ENCODE results near the gene WDR36.

The WDR36 gene

DNA sequence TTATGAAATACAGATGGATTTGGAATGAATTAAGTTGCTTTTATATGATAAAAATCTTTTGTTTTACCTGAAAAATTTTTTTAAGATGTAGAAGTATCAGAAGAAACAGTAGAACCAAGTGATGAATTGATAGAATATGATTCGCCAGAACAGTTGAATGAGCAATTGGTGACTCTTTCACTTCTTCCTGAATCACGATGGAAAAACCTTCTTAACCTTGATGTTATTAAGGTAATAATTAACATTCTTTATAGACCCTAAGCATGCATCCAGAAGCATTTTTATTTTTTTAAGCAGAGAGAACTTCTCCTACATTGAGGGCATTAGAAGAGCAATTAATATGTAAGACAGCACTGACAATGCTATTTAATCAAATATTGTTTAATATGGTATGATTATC lies 28.8 kb downstream of the WDR36 start:
- Histone ChIP-seq H3K36me3 (ENCODE audit: control insufficient read depth in 2 of 2, insufficient read depth in 2 of 2, low read length in 2 of 2) (peaks cover 40 to 42% of the 10 kb centered on the region in 2 donors), H3K27ac (ENCODE audit: low read depth in 2 of 2, low read length in 2 of 2) (no peak overlapping the region), H3K4me3 (ENCODE audit: low read length in 2 of 2) (no peak overlapping the region), H3K27me3 (ENCODE audit: control insufficient read depth in 2 of 2, insufficient read depth in 2 of 2, low read length in 2 of 2) (no peaks in the 10 kb centered on the region), H3K9me3 (ENCODE audit: control insufficient read depth in 2 of 2, low read length in 2 of 2) (no peaks in the 10 kb centered on the region), H3K4me1 (ENCODE audit: control insufficient read depth in 2 of 2, insufficient read depth in 2 of 2, low read length in 2 of 2) (no peaks in the 10 kb centered on the region), H3K9ac (ENCODE audit: low read depth in 1 of 2, low read length in 2 of 2) (no peak overlapping the region)

GRCh38 chr5:111121926-111122325 lies 29.8 kb downstream of the WDR36 start:
- peaks cover 40 to 48% of the 10 kb centered on the region in 2 donors for H3K36me3 ChIP-seq (ENCODE audit: control insufficient read depth in 2 of 2, insufficient read depth in 2 of 2, low read length in 2 of 2)

GRCh38 chr5:111122398-111122797 lies 30.2 kb downstream of the WDR36 start:
- Histone ChIP-seq H3K27ac (ENCODE audit: low read depth in 2 of 2, low read length in 2 of 2) (no peak overlapping the region), H3K36me3 (ENCODE audit: control insufficient read depth in 2 of 2, insufficient read depth in 2 of 2, low read length in 2 of 2) (peaks cover 40 to 51% of the 10 kb centered on the region in 2 donors), H3K4me1 (ENCODE audit: control insufficient read depth in 2 of 2, insufficient read depth in 2 of 2, low read length in 2 of 2) (no peaks in the 10 kb centered on the region), H3K9ac (ENCODE audit: low read depth in 1 of 2, low read length in 2 of 2) (no peak overlapping the region), H3K27me3 (ENCODE audit: control insufficient read depth in 2 of 2, insufficient read depth in 2 of 2, low read length in 2 of 2) (no peaks in the 10 kb centered on the region), H3K9me3 (ENCODE audit: control insufficient read depth in 2 of 2, low read length in 2 of 2) (no peaks in the 10 kb centered on the region), H3K4me3 (ENCODE audit: low read length in 2 of 2) (no peak overlapping the region)

More at GRCh38 chr5:111121926-111122325, 29.8 kb downstream of the WDR36 start:
- Histone ChIP-seq H3K27ac (ENCODE audit: low read depth in 2 of 2, low read length in 2 of 2) (no peak overlapping the region), H3K4me1 (ENCODE audit: control insufficient read depth in 2 of 2, insufficient read depth in 2 of 2, low read length in 2 of 2) (no peaks in the 10 kb centered on the region), H3K4me3 (ENCODE audit: low read length in 2 of 2) (no peak overlapping the region), H3K9me3 (ENCODE audit: control insufficient read depth in 2 of 2, low read length in 2 of 2) (no peaks in the 10 kb centered on the region), H3K9ac (ENCODE audit: low read depth in 1 of 2, low read length in 2 of 2) (no peak overlapping the region), H3K27me3 (ENCODE audit: control insufficient read depth in 2 of 2, insufficient read depth in 2 of 2, low read length in 2 of 2) (no peaks in the 10 kb centered on the region)

DNA sequence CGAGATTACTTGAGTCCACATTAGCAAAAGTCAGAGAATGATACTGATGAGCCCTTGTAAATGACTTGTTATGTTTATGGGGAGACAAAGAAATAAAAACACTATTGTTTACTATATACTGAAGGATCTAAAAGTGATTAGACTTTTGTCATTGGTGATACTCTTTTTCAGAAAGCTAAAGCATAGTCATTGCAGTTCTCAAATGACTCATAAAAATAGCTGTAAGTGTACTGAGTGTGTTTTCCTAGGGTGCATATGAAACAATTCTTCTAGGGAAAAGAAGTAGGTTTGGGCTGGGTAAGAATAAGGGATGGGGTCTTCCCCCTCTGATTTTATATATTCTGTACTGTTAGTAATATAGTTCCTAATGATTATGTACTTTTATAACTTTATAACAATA lies 32.6 kb downstream of the WDR36 start:
- H3K9me3 ChIP-seq (ENCODE audit: control insufficient read depth in 2 of 2, low read length in 2 of 2) = no peaks in the 10 kb centered on the region
- H3K9ac ChIP-seq (ENCODE audit: low read depth in 1 of 2, low read length in 2 of 2) = no peak overlapping the region
- no peaks in the 10 kb centered on the region for H3K27me3 ChIP-seq (ENCODE audit: control insufficient read depth in 2 of 2, insufficient read depth in 2 of 2, low read length in 2 of 2)
- no peak overlapping the region for H3K4me3 ChIP-seq (ENCODE audit: low read length in 2 of 2)
- peaks cover 33 to 43% of the 10 kb centered on the region in 2 donors for H3K36me3 ChIP-seq (ENCODE audit: control insufficient read depth in 2 of 2, insufficient read depth in 2 of 2, low read length in 2 of 2)
- no peak overlapping the region for H3K27ac ChIP-seq (ENCODE audit: low read depth in 2 of 2, low read length in 2 of 2)
- H3K4me1 ChIP-seq (ENCODE audit: control insufficient read depth in 2 of 2, insufficient read depth in 2 of 2, low read length in 2 of 2) = no peaks in the 10 kb centered on the region

DNA sequence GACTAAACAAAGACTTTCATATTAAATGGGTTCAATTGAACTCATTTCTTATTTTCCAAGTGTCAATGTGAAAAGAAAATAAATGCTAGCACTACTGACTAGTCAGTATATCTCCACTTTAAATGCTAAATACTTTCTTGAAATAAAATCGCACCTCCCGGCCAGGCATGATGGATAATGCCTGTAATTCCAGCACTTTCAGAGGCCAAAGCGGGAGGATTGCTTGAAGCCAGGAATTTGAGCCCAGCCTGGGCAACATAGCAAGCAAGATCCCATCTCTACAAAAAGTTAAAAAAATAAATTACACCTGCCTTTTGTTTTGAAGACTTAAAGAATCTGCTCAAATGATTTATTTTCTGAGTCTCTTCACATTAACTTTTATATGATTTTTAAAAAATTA lies 34.7 kb downstream of the WDR36 start:
- Histone ChIP-seq H3K27me3 (ENCODE audit: control insufficient read depth in 2 of 2, insufficient read depth in 2 of 2, low read length in 2 of 2) (no peaks in the 10 kb centered on the region), H3K27ac (ENCODE audit: low read depth in 2 of 2, low read length in 2 of 2) (no peak overlapping the region), H3K9ac (ENCODE audit: low read depth in 1 of 2, low read length in 2 of 2) (no peak overlapping the region), H3K36me3 (ENCODE audit: control insufficient read depth in 2 of 2, insufficient read depth in 2 of 2, low read length in 2 of 2) (peaks cover 18 to 30% of the 10 kb centered on the region in 2 donors), H3K4me3 (ENCODE audit: low read length in 2 of 2) (no peak overlapping the region), H3K4me1 (ENCODE audit: control insufficient read depth in 2 of 2, insufficient read depth in 2 of 2, low read length in 2 of 2) (no peaks in the 10 kb centered on the region), H3K9me3 (ENCODE audit: control insufficient read depth in 2 of 2, low read length in 2 of 2) (no peaks in the 10 kb centered on the region)

DNA sequence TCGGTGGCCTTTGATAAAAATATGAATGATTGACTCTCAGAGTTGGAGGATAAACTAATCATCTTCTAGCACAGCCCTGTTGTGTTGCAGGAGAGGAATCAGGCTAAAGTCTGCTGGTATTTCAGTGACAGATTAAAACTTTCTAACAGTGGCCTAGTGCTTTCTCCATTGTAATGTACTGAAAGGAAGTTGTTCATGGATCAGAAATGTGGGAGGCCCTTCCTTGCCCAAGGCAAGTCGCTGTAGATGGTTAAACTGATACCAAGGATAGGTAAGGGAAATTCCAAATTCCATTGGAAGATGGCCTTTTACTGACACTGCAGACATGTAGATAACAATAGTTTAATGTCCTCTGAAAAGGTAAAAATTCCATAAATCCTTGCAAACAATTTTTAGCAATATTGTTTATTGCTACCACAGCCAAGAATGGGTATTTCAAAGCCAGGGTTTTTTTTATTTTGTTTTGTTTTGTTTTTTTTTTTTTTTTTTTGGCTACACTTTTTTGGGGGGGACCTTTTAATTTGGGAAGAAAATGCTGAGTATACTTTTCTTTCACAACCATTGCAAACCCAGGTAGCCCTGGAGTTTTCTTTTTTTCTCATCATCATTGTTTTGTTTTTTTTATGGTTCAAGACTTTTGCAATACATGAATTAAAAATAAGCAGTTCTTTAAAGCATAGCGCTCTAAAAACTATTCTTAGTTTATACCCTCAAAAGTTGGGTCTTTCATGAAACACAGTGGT lies 35.5 kb downstream of the WDR36 start:
- Histone ChIP-seq H3K4me3 (ENCODE audit: low read length in 2 of 2) (no peak overlapping the region), H3K27me3 (ENCODE audit: control insufficient read depth in 2 of 2, insufficient read depth in 2 of 2, low read length in 2 of 2) (no peaks in the 10 kb centered on the region), H3K9me3 (ENCODE audit: control insufficient read depth in 2 of 2, low read length in 2 of 2) (no peaks in the 10 kb centered on the region), H3K36me3 (ENCODE audit: control insufficient read depth in 2 of 2, insufficient read depth in 2 of 2, low read length in 2 of 2) (peaks cover 12 to 24% of the 10 kb centered on the region in 2 donors), H3K4me1 (ENCODE audit: control insufficient read depth in 2 of 2, insufficient read depth in 2 of 2, low read length in 2 of 2) (no peaks in the 10 kb centered on the region), H3K27ac (ENCODE audit: low read depth in 2 of 2, low read length in 2 of 2) (no peak overlapping the region), H3K9ac (ENCODE audit: low read depth in 1 of 2, low read length in 2 of 2) (no peak overlapping the region)

GRCh38 chr5:111129938-111130337 lies 37.8 kb downstream of the WDR36 start:
- Histone ChIP-seq H3K9ac (ENCODE audit: low read depth in 1 of 2, low read length in 2 of 2) (no peak overlapping the region), H3K27me3 (ENCODE audit: control insufficient read depth in 2 of 2, insufficient read depth in 2 of 2, low read length in 2 of 2) (no peaks in the 10 kb centered on the region), H3K36me3 (ENCODE audit: control insufficient read depth in 2 of 2, insufficient read depth in 2 of 2, low read length in 2 of 2) (peaks cover 4 to 19% of the 10 kb centered on the region in 2 donors), H3K27ac (ENCODE audit: low read depth in 2 of 2, low read length in 2 of 2) (no peak overlapping the region), H3K9me3 (ENCODE audit: control insufficient read depth in 2 of 2, low read length in 2 of 2) (no peaks in the 10 kb centered on the region), H3K4me3 (ENCODE audit: low read length in 2 of 2) (no peak overlapping the region), H3K4me1 (ENCODE audit: control insufficient read depth in 2 of 2, insufficient read depth in 2 of 2, low read length in 2 of 2) (no peaks in the 10 kb centered on the region)

- H3K27ac ChIP-seq (ENCODE audit: low read depth in 2 of 2, low read length in 2 of 2) = no peak overlapping the region
- no peaks in the 10 kb centered on the region for H3K4me1 ChIP-seq (ENCODE audit: control insufficient read depth in 2 of 2, insufficient read depth in 2 of 2, low read length in 2 of 2)
- no peak overlapping the region for H3K9ac ChIP-seq (ENCODE audit: low read depth in 1 of 2, low read length in 2 of 2)
- peaks cover 0 to 8% of the 10 kb centered on the region in 2 donors for H3K36me3 ChIP-seq (ENCODE audit: control insufficient read depth in 2 of 2, insufficient read depth in 2 of 2, low read length in 2 of 2)
- H3K27me3 ChIP-seq (ENCODE audit: control insufficient read depth in 2 of 2, insufficient read depth in 2 of 2, low read length in 2 of 2) = no peaks in the 10 kb centered on the region
- no peaks in the 10 kb centered on the region for H3K9me3 ChIP-seq (ENCODE audit: control insufficient read depth in 2 of 2, low read length in 2 of 2)
- H3K4me3 ChIP-seq (ENCODE audit: low read length in 2 of 2) = no peak overlapping the region
Measured at GRCh38 chr5:111131356-111131755, 39.2 kb downstream of the WDR36 start.

- Histone ChIP-seq H3K9me3 (ENCODE audit: control insufficient read depth in 2 of 2, low read length in 2 of 2) (no peaks in the 10 kb centered on the region), H3K9ac (ENCODE audit: low read depth in 1 of 2, low read length in 2 of 2) (no peak overlapping the region), H3K27me3 (ENCODE audit: control insufficient read depth in 2 of 2, insufficient read depth in 2 of 2, low read length in 2 of 2) (no peaks in the 10 kb centered on the region), H3K4me1 (ENCODE audit: control insufficient read depth in 2 of 2, insufficient read depth in 2 of 2, low read length in 2 of 2) (no peaks in the 10 kb centered on the region), H3K27ac (ENCODE audit: low read depth in 2 of 2, low read length in 2 of 2) (no peak overlapping the region), H3K4me3 (ENCODE audit: low read length in 2 of 2) (no peak overlapping the region), H3K36me3 (ENCODE audit: control insufficient read depth in 2 of 2, insufficient read depth in 2 of 2, low read length in 2 of 2) (peaks cover 0 to 3% of the 10 kb centered on the region in 2 donors)
Measured at GRCh38 chr5:111132076-111132475, 39.9 kb downstream of the WDR36 start.

- H3K9me3 ChIP-seq (ENCODE audit: control insufficient read depth in 2 of 2, low read length in 2 of 2) = no peaks in the 10 kb centered on the region
- no peak overlapping the region for H3K9ac ChIP-seq (ENCODE audit: low read depth in 1 of 2, low read length in 2 of 2)
- no peaks in the 10 kb centered on the region for H3K36me3 ChIP-seq (ENCODE audit: control insufficient read depth in 2 of 2, insufficient read depth in 2 of 2, low read length in 2 of 2)
- no peaks in the 10 kb centered on the region for H3K4me1 ChIP-seq (ENCODE audit: control insufficient read depth in 2 of 2, insufficient read depth in 2 of 2, low read length in 2 of 2)
- H3K27ac ChIP-seq (ENCODE audit: low read depth in 2 of 2, low read length in 2 of 2) = no peak overlapping the region
- H3K4me3 ChIP-seq (ENCODE audit: low read length in 2 of 2) = no peak overlapping the region
- H3K27me3 ChIP-seq (ENCODE audit: control insufficient read depth in 2 of 2, insufficient read depth in 2 of 2, low read length in 2 of 2) = no peaks in the 10 kb centered on the region
Measured at GRCh38 chr5:111132731-111133435, 40.7 kb downstream of the WDR36 start.

Data from mucosa of rectum (tissue), 2 donors.